GM06990 (cell line): ENCODE measurements around the gene CA5A.
"Not testable (repeated sequence)": the region's sequence is repeated elsewhere in the genome, so short reads cannot be mapped to it uniquely, and the experiment has no call there.

Experiments used
- DNase-seq: peaks from one replicate; pipeline ENCODE4 v3.0.0-alpha.2; 2011; ENCODE audit not compliant: insufficient read length; ENCODE audit errors: extremely low read depth
- H3K27me3 ChIP-seq: replicated peaks from 2 replicates; pipeline ENCODE4 v1.6.0; 2011; ENCODE audit warnings: low read length; ENCODE audit not compliant: control insufficient read depth, insufficient read depth
- H3K36me3 ChIP-seq: 2 replicates; pipeline ENCODE4 v1.5.1; 2011; ENCODE audit warnings: low read length; ENCODE audit not compliant: control insufficient read depth, insufficient read depth
- H3K4me3 ChIP-seq: replicated peaks from 2 replicates; pipeline ENCODE4 v1.5.1; 2011; ENCODE audit warnings: low read depth, mild to moderate bottlenecking, control low read depth, low read length
- TF ChIP-seq, protein P1 (sequence below): IDR thresholded peaks from 2 replicates; pipeline ENCODE4 v1.5.1; 2011; ENCODE audit warnings: low read length, control low read depth, mild to moderate bottlenecking, inconsistent platforms; ENCODE audit not compliant: insufficient read depth, poor library complexity, severe bottlenecking

CA5A gene

DNA sequence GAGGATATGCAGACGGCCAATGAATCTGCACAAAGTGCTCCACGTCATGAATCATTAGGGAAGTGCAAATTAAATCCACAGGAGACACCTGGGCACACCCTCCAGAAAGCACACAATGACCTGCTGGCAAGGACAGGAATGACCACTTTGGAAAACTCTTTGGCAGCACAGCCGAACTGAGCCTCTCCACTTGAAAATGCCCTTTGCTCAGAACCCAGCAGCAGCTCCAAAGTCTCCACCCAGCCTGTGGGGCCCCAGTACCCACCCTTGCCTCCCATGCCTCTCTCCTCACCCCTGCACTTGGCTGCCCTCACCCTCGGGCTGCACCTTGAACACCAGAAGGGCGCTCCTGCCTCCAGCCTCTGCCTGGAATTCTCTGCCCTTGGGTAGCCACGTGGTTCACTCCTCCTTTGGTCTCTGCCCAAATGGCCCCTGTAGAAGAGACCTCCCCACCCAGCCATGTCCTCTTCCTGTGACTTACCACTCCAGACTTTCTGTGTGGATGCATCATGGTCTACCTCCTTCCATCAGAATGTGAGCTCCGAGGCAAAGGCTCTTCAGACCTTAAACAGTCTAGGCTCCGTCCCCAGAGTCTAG lies 50.9 kb downstream of the CA5A start:
- not testable (repeated sequence) for H3K36me3 ChIP-seq, H3K27me3 ChIP-seq, DNase-seq, H3K4me3 ChIP-seq

DNA sequence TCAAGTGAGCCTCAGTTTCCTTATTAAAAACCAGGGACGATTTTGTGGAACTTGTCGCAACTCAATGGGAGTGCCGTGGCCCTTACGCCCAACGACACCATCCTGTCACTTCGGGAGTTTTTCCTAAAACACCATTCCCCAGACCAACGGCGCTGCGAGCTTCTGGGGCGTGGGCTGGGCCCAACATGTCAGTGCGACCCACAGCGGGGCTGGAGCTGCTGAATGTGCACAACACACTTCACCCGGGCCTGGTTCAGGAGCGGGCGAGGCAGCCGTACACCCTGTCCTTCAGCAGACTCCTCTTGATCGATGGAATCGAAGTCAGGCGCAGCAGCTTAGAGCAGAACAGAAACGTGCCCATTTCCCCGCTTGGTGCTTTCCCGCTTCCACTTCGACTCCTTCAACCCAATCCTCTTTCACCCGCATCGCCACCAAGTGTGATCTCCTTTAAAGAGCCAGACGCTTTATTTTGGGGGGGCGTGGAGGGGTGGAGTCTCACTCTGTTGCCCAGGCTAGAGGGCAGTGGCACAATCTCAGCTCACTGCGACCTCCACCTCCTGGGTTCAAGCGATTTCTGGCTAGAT lies 53.8 kb downstream of the CA5A start:
- no peaks in the 10 kb centered on the region for H3K27me3 ChIP-seq
- DNase-seq, result no peak
- TF ChIP-seq, protein P1, sequence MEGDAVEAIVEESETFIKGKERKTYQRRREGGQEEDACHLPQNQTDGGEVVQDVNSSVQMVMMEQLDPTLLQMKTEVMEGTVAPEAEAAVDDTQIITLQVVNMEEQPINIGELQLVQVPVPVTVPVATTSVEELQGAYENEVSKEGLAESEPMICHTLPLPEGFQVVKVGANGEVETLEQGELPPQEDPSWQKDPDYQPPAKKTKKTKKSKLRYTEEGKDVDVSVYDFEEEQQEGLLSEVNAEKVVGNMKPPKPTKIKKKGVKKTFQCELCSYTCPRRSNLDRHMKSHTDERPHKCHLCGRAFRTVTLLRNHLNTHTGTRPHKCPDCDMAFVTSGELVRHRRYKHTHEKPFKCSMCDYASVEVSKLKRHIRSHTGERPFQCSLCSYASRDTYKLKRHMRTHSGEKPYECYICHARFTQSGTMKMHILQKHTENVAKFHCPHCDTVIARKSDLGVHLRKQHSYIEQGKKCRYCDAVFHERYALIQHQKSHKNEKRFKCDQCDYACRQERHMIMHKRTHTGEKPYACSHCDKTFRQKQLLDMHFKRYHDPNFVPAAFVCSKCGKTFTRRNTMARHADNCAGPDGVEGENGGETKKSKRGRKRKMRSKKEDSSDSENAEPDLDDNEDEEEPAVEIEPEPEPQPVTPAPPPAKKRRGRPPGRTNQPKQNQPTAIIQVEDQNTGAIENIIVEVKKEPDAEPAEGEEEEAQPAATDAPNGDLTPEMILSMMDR, result no peak
- H3K4me3 ChIP-seq, result no peak overlapping the region
- no peaks in the 10 kb centered on the region for H3K36me3 ChIP-seq

DNA sequence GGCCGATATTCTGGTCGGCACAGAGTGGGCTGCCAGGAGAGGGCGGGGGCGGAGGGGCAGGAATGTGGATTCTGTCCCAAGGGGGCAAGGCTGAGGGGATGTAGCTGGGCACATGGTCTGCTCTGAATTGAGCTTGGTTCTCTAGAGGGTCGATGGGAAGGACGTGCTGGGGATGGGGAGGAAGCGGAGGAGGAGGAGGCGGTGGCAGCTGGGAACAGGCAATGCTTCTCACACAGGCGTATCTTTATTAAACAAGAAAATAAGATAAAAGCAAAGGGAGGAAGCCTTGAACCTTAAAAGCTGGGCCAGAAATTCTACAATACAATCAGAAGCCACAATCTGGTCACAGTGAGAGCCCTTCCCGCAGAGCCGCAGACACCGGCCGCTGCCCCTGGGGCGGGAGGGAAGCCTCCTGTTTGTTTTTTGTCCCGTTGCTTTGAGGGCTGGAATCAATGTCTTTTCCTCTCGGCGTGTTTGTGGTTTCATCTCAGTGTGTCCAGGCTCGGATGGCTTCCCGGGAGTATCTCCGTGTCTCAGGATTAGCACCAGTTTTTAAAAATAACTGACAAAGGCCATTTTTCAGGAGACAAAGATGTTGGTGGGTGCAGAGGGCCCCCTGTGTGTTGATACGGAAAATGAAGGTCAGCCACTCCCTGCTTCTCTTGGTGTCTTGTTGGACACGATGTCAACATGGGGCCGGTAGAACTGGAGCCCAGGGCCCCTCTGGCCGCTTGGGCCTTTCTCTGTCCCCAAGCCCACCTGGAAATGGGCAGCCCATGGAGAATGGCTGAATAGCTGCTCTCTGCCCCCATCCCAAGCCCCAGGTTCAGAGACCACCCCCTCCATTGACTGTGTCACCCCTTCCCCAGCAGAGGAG lies 54.8 kb downstream of the CA5A start:
- Histone ChIP-seq H3K36me3 (no peaks in the 10 kb centered on the region), H3K4me3 (no peak overlapping the region), H3K27me3 (no peaks in the 10 kb centered on the region)
- TF ChIP-seq, protein P1, result no peak
- no peak for DNase-seq

DNA sequence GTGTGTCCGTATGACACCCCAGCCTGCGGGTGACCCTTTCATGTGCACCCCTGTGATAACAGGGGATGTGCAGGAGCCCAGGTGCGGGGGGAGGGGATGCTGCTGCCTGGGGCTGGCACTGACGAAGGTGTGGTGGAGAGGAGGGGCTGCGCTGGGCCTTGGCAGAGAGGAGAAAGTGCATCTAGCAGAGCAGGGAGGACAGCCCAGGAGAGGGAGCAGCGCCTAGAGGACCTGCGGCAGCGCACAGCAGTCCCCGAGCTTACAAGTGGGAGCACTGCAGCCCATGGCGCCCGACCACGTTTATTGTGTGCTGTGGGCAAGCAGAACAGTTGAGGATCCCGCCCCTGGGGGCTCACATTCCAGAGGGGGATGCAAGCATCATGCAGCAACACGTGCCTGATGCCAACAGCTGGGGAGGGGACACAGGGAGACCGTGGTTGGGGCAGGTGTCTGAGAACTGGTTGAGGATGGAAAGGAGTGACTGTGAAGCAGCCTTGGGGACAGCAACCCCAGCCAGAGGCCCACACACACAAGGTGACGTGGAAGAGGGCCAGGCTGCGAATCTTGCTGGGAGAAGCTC lies 56.1 kb downstream of the CA5A start:
- H3K36me3 ChIP-seq, result no peaks in the 10 kb centered on the region
- no peaks in the 10 kb centered on the region for H3K27me3 ChIP-seq
- no peak overlapping the region for H3K4me3 ChIP-seq
- TF ChIP-seq, protein P1, result no peak
- no peak for DNase-seq

DNA sequence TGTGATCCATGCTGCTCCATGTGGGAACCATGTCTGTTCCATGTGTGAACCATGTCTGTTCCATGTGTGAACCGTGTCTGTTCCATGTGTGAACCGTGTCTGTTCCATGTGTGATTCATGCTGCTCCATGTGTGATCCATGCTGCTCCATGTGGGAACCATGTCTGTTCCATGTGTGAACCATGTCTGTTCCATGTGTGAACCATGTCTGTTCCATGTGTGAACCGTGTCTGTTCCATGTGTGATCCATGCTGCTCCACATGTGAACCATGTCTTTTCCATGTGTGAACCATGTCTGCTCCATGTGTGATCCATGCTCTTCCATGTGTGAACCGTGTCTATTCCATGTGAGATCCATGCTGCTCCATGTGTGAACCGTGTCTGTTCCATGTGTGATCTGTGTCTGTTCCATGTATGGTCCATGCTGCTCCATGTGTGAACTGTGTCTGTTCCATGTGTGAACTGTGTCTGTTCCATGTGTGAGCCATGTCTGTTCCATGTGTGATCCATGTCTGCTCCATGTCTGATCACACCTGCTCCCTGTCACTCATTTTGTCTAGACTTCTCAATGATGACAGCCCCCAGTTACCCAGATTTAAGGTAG lies 56.8 kb downstream of the CA5A start:
- not testable (repeated sequence) for H3K27me3 ChIP-seq, H3K36me3 ChIP-seq, H3K4me3 ChIP-seq, DNase-seq

DNA sequence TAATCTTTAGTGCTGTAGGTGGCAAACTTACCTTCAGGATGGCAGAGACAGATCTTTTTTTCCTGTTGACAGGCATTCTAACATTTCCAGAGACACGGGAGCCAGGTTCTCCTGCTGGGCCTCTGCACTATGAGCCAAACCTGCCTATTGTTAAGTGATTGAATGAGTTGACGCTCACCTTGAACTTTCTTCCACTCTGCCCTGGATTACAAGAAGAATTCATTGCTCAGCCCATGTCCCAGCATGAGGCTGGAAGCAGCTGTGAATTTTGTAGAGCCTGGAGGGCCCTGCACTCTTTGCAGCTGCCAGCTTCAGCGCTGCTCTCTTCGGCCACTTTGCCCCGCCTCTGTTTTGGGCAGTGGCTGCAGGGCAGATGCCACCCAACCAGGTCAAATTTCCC lies 57.6 kb downstream of the CA5A start:
- TF ChIP-seq, protein P1, result no peak
- Histone ChIP-seq H3K4me3 (no peak overlapping the region), H3K36me3 (no peaks in the 10 kb centered on the region), H3K27me3 (no peaks in the 10 kb centered on the region)
- no peak for DNase-seq
